HCT116 (cell line): ENCODE measurements around the gene TARS3. TPM values are rescaled to one million over a fixed set of nuclear protein-coding genes. Genes with fewer than 3 reads are reported as not detected.

Experiments
- ATAC-seq: fragments of 200-7000 bp; cut with Tn5 transposase; 2 replicates; pipeline ENCODE4 v1.9.1; 2020; ENCODE audit warnings: mild to moderate bottlenecking, moderate library complexity
- BruUV-seq: library from RNA; stranded (reverse); fragments of 400-500 nt; replicated peaks from 2 replicates; lab custom pipeline; 2021; lab: Mats Ljungman, UMichigan
- CTCF ChIA-PET: fragments of 300-600 bp; sonication (Branson Sonifier 250); formaldehyde crosslinking; loops from one replicate; lab custom pipeline; 2021; ENCODE audit warnings: antibody characterized with exemption; lab: Charles Lee
- POLR2A ChIA-PET: fragments of 300-600, 350-600 bp; sonication (Branson Sonifier 250); formaldehyde crosslinking; loops from one replicate; lab custom pipeline; 2021; ENCODE audit warnings: antibody characterized with exemption; lab: Charles Lee
- RAD21 ChIA-PET, 2 experiments: fragments of 300-600 bp; sonication (Branson Sonifier 250); formaldehyde crosslinking; loops; one replicate each; lab custom pipeline; 2023; ENCODE audit warnings: low total read pairs in 2 of 2; ENCODE audit not compliant: uncharacterized antibody in 2 of 2, unreplicated experiment in 2 of 2, low non-redundant PET in 1 of 2; lab: Charles Lee
- DNase-seq: peaks from one replicate; pipeline ENCODE4 v3.0.0-alpha.2; 2010; ENCODE audit warnings: low read depth, low spot score
- H2AFZ ChIP-seq: fragments of 200-600 bp; shearing (Covaris generic), sonication (generic); 2 replicates; pipeline ENCODE4 v1.6.1; 2017; ENCODE audit warnings: low read depth, mixed run types, mixed read lengths, antibody characterized with exemption, low read length; ENCODE audit not compliant: poor library complexity, severe bottlenecking
- H3K27ac ChIP-seq: 2 replicates; pipeline ENCODE4 v1.5.1; 2012; ENCODE audit warnings: low read depth, low read length
- H3K27me3 ChIP-seq: fragments of 200-600 bp; sonication (generic); 2 replicates; pipeline ENCODE4 v1.6.1; 2016; ENCODE audit warnings: mixed run types, low read length, mixed read lengths; ENCODE audit not compliant: insufficient read depth
- H3K36me3 ChIP-seq, 2 experiments: fragments of 200-500 bp in 1 of 2; fragments of 200-600 bp in 1 of 2; sonication (Bioruptor generic) in 1 of 2; sonication (generic) in 1 of 2; 2 replicates each; pipeline versions ENCODE4 v1.5.1 to v1.6.1; 2014 to 2016; ENCODE audit warnings: low read length in 2 of 2, inconsistent platforms in 1 of 2, mixed read lengths in 1 of 2, mixed run types in 1 of 2; ENCODE audit not compliant: insufficient read depth in 2 of 2, control insufficient read depth in 1 of 2
- H3K4me1 ChIP-seq, 2 experiments: fragments of 200-600 bp in 1 of 2; sonication (generic) in 1 of 2; 2 replicates each; pipeline versions ENCODE4 v1.5.1 to v1.6.1; 2012 to 2017; ENCODE audit warnings: low read length in 2 of 2, inconsistent platforms in 1 of 2, mild to moderate bottlenecking in 1 of 2, mixed read lengths in 1 of 2, mixed run types in 1 of 2, moderate library complexity in 1 of 2; ENCODE audit not compliant: insufficient read depth in 2 of 2, control insufficient read depth in 1 of 2
- H3K4me2 ChIP-seq: fragments of 200-600 bp; sonication (generic); 2 replicates; pipeline ENCODE4 v1.6.1; 2017; ENCODE audit warnings: mixed run types, low read length, mixed read lengths
- H3K4me3 ChIP-seq, 2 experiments: fragments of 200-600 bp in 1 of 2; sonication (generic) in 1 of 2; replicated peaks in 1 of 2; 2 replicates each; pipeline ENCODE4 v1.5.1; 2011 to 2016; ENCODE audit warnings: low read length in 2 of 2, control low read depth in 1 of 2, low read depth in 1 of 2, mild to moderate bottlenecking in 1 of 2, mixed read lengths in 1 of 2, mixed run types in 1 of 2
- H3K79me2 ChIP-seq: fragments of 200-600 bp; sonication (generic); 2 replicates; pipeline ENCODE4 v1.6.1; 2017; ENCODE audit warnings: mild to moderate bottlenecking, mixed run types, low read length, moderate library complexity, mixed read lengths; ENCODE audit not compliant: insufficient read depth
- H3K9ac ChIP-seq: fragments of 200-600 bp; sonication (generic); 2 replicates; pipeline ENCODE4 v1.6.1; 2016; ENCODE audit warnings: low read length, mixed read lengths
- H3K9me2 ChIP-seq: fragments of 200-600 bp; sonication (generic), shearing (Covaris generic); 2 replicates; pipeline ENCODE4 v1.6.1; 2017; ENCODE audit warnings: mixed run types, mild to moderate bottlenecking, moderate library complexity; ENCODE audit not compliant: insufficient read depth
- H3K9me3 ChIP-seq, 2 experiments: fragments of 200-500 bp in 1 of 2; fragments of 200-600 bp in 1 of 2; sonication (Bioruptor generic) in 1 of 2; sonication (generic) in 1 of 2; 2 replicates each; pipeline ENCODE4 v1.6.1; 2014 to 2017; ENCODE audit warnings: low read length in 2 of 2, mixed read lengths in 2 of 2, inconsistent platforms in 1 of 2, low read depth in 1 of 2, mild to moderate bottlenecking in 1 of 2, mixed run types in 1 of 2, moderate library complexity in 1 of 2; ENCODE audit not compliant: control insufficient read depth in 1 of 2, insufficient read depth in 1 of 2
- H4K20me1 ChIP-seq: fragments of 200-600 bp; sonication (generic), shearing (Covaris generic); 2 replicates; pipeline ENCODE4 v1.6.1; 2017; ENCODE audit warnings: mixed run types, mild to moderate bottlenecking, moderate library complexity; ENCODE audit not compliant: insufficient read depth
- CBX3 ChIP-seq: IDR thresholded peaks from 2 replicates; pipeline ENCODE4 v1.6.1; 2012; ENCODE audit warnings: low read depth
- CEBPB ChIP-seq: IDR thresholded peaks from 2 replicates; pipeline ENCODE4 v1.6.1; 2012; ENCODE audit warnings: low read depth
- EGR1 ChIP-seq: IDR thresholded peaks from 2 replicates; pipeline ENCODE4 v1.6.1; 2012; ENCODE audit warnings: low read depth
- EZH2 ChIP-seq: fragments of 200-600 bp; sonication (generic); IDR thresholded peaks from 2 replicates; pipeline ENCODE4 v1.6.1; 2017; ENCODE audit warnings: antibody characterized with exemption, mixed run types
- EZH2phosphoT487 ChIP-seq: fragments of 200-600 bp; IDR thresholded peaks from 2 replicates; pipeline ENCODE4 v1.6.1; 2018; ENCODE audit warnings: antibody characterized with exemption, borderline replicate concordance
- JUND ChIP-seq: IDR thresholded peaks from 2 replicates; pipeline ENCODE4 v1.6.1; 2012
- MAX ChIP-seq: IDR thresholded peaks from 2 replicates; pipeline ENCODE4 v1.6.1; 2012
- POLR2A ChIP-seq: IDR thresholded peaks from 2 replicates; pipeline ENCODE4 v1.7.0; 2011; ENCODE audit warnings: borderline replicate concordance; ENCODE audit not compliant: insufficient read depth, insufficient read length; ENCODE audit errors: extremely low read depth
- POLR2AphosphoS5 ChIP-seq: IDR thresholded peaks from 2 replicates; pipeline ENCODE4 v1.6.1; 2011; ENCODE audit warnings: mild to moderate bottlenecking, low read depth, low read length, moderate library complexity
- RAD21 ChIP-seq: IDR thresholded peaks from 2 replicates; pipeline ENCODE4 v1.6.1; 2012; ENCODE audit warnings: low read depth, mild to moderate bottlenecking
- SIN3A ChIP-seq: IDR thresholded peaks from 2 replicates; pipeline ENCODE4 v1.6.1; 2012; ENCODE audit warnings: low read depth
- SP1 ChIP-seq: IDR thresholded peaks from 2 replicates; pipeline ENCODE4 v1.6.1; 2012; ENCODE audit warnings: low read depth
- TCF7L2 ChIP-seq: IDR thresholded peaks from 2 replicates; pipeline ENCODE4 v1.7.0; 2011; ENCODE audit warnings: borderline replicate concordance, inconsistent platforms; ENCODE audit not compliant: insufficient read depth, insufficient read length; ENCODE audit errors: extremely low read depth
- YY1 ChIP-seq: IDR thresholded peaks from 2 replicates; pipeline ENCODE4 v1.6.1; 2011; ENCODE audit warnings: low read length, low read depth, moderate library complexity, mild to moderate bottlenecking; ENCODE audit not compliant: insufficient replicate concordance; ENCODE audit errors: extremely low read depth
- ZNF274 ChIP-seq: fragments of 200-500 bp; sonication (Bioruptor generic); IDR thresholded peaks from 2 replicates; pipeline ENCODE4 v1.6.1; 2014; ENCODE audit warnings: mild to moderate bottlenecking, low read depth, low read length, inconsistent platforms
- intact Hi-C: fragments of 100-400 bp; cut with micrococcal nuclease; formaldehyde crosslinking; loops from 2 replicates; pipeline ENCODE4 v1.10.0; 2022
- total RNA-seq: library from RNA; stranded (reverse); gene quantifications from one replicate; pipeline ENCODE4 v1.2.1, GENCODE V29; 2021; ENCODE audit not compliant: unreplicated experiment
- TF ChIP-seq, protein P1 (sequence below): IDR thresholded peaks from 2 replicates; pipeline ENCODE4 v1.6.1; 2011; ENCODE audit warnings: mild to moderate bottlenecking, low read length, moderate library complexity; ENCODE audit not compliant: insufficient replicate concordance; ENCODE audit errors: extremely low read depth
- TF ChIP-seq, protein P2 (sequence below), 3 experiments: fragments of 200-600 bp in 1 of 3; sonication (generic) in 1 of 3; IDR thresholded peaks in 2 of 3; conservative IDR thresholded peaks in 1 of 3; 2 replicates each; pipeline ENCODE4 v1.5.1; 2012 to 2017; ENCODE audit warnings: low read depth in 2 of 3, low read length in 2 of 3, antibody characterized with exemption in 1 of 3, borderline replicate concordance in 1 of 3, control low read depth in 1 of 3, mild to moderate bottlenecking in 1 of 3, mixed read lengths in 1 of 3, mixed run types in 1 of 3, moderate library complexity in 1 of 3; ENCODE audit not compliant: insufficient read depth in 1 of 3
- TF ChIP-seq, protein P3 (sequence below): IDR thresholded peaks from 2 replicates; pipeline ENCODE4 v1.6.1; 2012

Gene TARS3
- total RNA-seq, 1 experiment from 2014 or later = 11.1 TPM

DNA sequence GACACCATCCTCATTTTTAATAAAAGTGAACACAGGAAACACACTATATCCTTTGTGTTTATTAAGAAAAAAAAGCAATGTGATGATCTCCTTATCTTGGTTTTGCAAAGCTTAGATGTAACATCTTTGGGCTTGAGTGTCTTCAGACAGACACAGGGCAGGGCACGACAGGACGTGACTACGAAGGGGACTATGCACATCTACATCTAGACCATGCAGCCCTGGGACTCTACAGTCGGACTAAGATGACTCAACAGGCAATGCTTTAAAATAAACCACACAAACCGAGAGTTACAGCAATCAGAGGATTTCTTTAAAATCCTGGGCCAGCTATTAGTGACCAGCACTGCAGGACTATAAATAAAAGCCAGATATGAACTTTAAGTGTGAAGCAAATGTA is 49.3 kb downstream of the TARS3 start:
- intact Hi-C loops = no loop called here
- no peaks in the 10 kb centered on the region for H3K4me1 ChIP-seq
- no peak overlapping the region for H3K9ac ChIP-seq
- no peak overlapping the region for H3K4me3 ChIP-seq
- no peaks in the 10 kb centered on the region for H3K27me3 ChIP-seq
- no peak overlapping the region for H3K27ac ChIP-seq
- CTCF ChIA-PET = no interaction called here
- ATAC-seq (no peak), DNase-seq (no peak)
- BruUV-seq = no TSS peak
- TF ChIP-seq TCF7L2 (no peak), EZH2 (no peak), SIN3A (no peak), JUND (no peak), EZH2phosphoT487 (no peak), POLR2AphosphoS5 (no peak), CBX3 (no peak), SP1 (no peak), POLR2A (no peak), MAX (no peak), EGR1 (no peak), ZNF274 (no peak), YY1 (no peak), RAD21 (no peak), CEBPB (no peak)
- TF ChIP-seq, protein P1, sequence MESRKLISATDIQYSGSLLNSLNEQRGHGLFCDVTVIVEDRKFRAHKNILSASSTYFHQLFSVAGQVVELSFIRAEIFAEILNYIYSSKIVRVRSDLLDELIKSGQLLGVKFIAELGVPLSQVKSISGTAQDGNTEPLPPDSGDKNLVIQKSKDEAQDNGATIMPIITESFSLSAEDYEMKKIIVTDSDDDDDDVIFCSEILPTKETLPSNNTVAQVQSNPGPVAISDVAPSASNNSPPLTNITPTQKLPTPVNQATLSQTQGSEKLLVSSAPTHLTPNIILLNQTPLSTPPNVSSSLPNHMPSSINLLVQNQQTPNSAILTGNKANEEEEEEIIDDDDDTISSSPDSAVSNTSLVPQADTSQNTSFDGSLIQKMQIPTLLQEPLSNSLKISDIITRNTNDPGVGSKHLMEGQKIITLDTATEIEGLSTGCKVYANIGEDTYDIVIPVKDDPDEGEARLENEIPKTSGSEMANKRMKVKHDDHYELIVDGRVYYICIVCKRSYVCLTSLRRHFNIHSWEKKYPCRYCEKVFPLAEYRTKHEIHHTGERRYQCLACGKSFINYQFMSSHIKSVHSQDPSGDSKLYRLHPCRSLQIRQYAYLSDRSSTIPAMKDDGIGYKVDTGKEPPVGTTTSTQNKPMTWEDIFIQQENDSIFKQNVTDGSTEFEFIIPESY = no peak
- TF ChIP-seq, protein P2, sequence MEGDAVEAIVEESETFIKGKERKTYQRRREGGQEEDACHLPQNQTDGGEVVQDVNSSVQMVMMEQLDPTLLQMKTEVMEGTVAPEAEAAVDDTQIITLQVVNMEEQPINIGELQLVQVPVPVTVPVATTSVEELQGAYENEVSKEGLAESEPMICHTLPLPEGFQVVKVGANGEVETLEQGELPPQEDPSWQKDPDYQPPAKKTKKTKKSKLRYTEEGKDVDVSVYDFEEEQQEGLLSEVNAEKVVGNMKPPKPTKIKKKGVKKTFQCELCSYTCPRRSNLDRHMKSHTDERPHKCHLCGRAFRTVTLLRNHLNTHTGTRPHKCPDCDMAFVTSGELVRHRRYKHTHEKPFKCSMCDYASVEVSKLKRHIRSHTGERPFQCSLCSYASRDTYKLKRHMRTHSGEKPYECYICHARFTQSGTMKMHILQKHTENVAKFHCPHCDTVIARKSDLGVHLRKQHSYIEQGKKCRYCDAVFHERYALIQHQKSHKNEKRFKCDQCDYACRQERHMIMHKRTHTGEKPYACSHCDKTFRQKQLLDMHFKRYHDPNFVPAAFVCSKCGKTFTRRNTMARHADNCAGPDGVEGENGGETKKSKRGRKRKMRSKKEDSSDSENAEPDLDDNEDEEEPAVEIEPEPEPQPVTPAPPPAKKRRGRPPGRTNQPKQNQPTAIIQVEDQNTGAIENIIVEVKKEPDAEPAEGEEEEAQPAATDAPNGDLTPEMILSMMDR (IDR thresholded peaks at IDR 0.05 in 2 of 3, conservative IDR thresholded peaks at IDR 0.05 in 1 of 3; ENCODE audit: borderline replicate concordance in 1 of 3, insufficient read depth in 1 of 3, low read depth in 2 of 3, low read length in 2 of 3) = no peak
- TF ChIP-seq, protein P3, sequence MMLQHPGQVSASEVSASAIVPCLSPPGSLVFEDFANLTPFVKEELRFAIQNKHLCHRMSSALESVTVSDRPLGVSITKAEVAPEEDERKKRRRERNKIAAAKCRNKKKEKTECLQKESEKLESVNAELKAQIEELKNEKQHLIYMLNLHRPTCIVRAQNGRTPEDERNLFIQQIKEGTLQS = no peak
- H2AFZ ChIP-seq = no peak overlapping the region
- no peak overlapping the region for H3K4me2 ChIP-seq
- no peaks in the 10 kb centered on the region for H3K9me2 ChIP-seq
- H4K20me1 ChIP-seq = no peaks in the 10 kb centered on the region
- POLR2A ChIA-PET = no interaction called here
- no peaks in the 10 kb centered on the region; a peak in 1 of 4 replicates for H3K36me3 ChIP-seq
- RAD21 ChIA-PET = no interaction called here
- no peaks in the 10 kb centered on the region for H3K9me3 ChIP-seq
- no peaks in the 10 kb centered on the region for H3K79me2 ChIP-seq
